GM21367 (cell line): ENCODE data around the gene PRCC.

Source experiments
- ATAC-seq: cut with Tn5 transposase; IDR thresholded peaks from one replicate; pipeline ENCODE4 v1.9.1; 2021; ENCODE audit not compliant: unreplicated experiment

PRCC gene

GRCh38 chr1:156813750-156814570, 46.6 kb downstream of the PRCC start:
- no peak for ATAC-seq

- ATAC-seq: no peak
These were observed 47.4 kb downstream of the PRCC start for GRCh38 chr1:156814571-156815260.

DNA sequence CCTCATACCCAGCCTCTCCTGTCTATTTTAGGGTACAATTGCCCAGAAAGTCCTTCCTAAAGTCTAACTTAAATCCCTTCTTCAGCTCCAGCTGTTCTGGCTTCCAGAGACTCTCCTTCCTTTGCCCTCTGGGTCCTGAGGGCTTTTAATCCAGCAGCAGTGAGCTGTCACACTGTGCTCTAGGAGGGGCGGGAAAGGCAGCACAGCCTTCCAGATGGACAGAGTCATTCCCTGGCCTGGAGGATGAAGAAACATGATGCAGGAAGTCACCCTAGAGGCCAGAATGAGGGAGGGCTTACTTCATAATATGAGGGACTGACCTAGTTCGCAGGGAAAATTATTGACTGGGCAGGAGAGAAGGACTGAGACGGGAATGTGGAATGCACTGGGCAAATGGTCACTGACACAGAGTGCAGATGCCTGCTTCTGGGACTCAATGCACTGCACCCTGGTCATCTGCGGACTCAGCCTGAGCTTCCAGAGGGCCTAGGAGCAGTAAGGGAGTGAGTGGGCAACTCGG, 48.0 kb downstream of the PRCC start:
- no peak for ATAC-seq

DNA sequence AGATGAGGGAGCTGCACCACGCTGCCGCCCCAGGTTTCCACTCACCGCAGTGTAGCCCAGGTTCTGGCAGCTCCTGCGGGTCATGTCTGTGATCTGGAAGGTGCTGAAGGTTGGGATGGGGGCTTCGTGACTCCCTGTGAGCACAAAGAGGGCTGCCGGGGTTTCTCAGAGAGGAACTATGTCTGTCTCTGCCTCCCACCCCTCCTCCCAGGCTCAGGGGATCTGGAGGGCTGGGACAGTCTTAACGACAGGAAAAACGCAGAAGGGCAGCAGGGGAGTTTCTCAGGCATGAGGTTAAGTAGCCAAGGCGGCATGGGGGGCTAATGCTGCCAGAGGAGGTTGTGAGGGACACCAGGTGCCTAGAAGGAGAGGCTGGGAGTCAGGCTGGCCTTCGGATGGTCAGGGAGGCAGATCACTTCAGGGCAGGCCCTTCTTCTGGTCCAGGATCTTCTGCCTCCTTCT, 48.7 kb downstream of the PRCC start:
- no peak for ATAC-seq

DNA sequence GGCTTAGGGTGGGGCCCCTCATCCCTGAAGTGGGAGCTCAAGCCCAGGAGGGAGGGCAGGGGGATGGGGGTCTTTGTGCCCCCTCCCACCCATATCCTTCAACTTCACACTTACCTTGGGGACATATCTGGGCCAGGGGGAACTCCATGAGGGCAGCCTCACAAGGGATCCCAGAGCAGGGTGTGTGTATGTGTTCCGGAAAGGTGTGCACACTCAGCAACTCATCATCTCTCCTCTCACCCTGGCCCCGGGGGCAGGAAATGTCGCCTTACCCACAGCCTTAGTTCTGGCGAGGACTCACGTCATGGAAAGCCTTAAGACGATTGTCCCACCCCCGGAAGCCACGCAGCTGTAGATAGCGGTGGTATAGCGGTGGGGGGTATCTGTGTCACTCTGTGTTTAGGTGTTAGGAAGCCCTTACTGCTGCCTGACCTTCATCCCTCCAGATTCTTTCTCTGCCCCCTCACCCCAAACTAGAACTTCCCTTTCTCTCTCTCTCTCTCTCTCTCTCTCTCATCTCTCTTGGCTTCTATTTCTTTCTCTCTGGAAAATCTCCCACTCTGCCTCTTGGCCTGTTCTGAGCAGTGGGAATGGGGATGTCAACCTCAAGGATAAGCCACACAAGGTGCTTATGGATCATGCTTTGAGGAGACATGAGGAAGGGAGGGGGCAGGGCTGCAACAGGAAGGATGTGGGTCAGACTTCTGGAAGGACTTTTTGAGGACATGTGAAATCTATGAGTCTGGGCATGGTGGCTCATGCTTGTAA, 49.4 kb downstream of the PRCC start, which contains the start of gene SH2D2A:
SH2D2A (minus strand) TSS at position 288 of the 768 bp plus-strand sequence; CDS start at position 148, 140 bp downstream.
- ATAC-seq: peak; percentile 71

DNA sequence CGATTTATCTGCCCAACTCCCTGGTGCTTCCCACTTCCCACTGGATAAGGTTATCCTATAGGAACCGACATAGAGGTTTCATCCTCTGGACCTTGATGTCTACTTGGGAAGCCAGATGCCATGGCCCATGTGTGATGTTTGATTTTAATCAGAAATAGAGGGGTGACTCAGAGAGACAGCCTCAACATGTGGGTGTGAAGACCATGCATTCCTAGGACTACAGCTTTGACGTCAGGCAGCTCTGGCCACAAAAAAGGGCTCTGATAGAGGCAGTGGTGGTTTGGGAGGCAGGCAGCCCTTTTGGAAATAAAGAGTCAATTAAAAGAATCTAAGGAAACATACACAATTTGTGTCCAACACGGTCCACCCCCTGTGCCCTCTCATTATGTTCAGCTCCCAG, 54.5 kb downstream of the PRCC start:
- ATAC-seq: no peak

- ATAC-seq: no peak
These were observed 55.3 kb downstream of the PRCC start for GRCh38 chr1:156822680-156823079.

- ATAC-seq: no peak
These were observed 56.0 kb downstream of the PRCC start for GRCh38 chr1:156823210-156823790.

DNA sequence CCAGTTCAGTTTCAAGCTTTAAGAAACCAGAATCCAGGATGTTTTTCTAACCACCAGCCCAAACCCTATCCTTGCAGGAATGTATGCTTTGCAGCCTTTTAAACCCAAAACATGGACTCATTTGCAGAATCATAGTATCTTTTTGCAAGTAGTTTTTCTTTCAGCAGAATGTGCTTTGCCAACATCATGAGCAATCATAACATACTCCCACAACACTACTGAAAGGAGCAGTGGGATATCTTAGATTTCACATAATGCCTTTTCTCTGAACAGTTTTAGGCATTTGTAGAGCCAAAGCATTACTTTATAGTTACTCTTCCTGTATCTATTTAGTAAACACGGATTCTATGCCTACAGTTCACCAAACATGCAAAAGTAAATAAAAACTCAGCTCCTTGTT, 59.3 kb downstream of the PRCC start:
- no peak for ATAC-seq

DNA sequence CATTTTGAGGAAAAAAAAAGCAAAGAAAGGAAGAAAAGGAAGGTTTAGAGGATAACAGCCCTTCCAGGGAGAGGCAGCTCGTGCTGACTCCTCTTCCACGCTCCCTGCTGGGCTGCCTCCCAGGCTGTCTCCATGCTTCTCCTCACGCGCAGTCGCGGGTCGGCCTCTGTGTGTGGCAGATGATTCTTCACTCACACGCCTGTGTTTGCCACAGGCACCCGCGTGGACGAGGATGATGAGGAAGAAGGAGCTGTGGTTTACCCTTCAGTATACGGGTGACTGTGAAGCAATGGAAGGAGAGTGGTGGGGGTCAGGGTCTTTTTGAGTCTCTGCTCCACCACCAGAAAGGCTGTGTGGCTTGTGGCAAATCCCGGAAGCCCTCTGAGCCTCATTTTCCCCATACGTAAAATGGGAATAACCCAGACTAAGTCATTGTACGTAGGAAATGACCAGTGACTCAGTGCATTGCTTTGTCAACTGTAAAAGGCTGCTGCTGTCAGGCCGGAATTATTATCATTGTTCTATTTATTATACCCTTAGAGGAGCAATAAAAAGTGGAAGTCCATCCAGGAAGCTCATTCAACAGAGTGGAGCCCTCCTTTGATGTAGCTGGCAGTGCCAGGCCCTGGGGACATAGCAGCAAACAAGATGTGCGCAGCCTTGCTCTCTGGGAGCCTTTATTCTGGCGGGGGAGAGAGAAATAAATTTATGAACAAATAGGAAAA, 61.2 kb downstream of the PRCC start:
- ATAC-seq: no peak

DNA sequence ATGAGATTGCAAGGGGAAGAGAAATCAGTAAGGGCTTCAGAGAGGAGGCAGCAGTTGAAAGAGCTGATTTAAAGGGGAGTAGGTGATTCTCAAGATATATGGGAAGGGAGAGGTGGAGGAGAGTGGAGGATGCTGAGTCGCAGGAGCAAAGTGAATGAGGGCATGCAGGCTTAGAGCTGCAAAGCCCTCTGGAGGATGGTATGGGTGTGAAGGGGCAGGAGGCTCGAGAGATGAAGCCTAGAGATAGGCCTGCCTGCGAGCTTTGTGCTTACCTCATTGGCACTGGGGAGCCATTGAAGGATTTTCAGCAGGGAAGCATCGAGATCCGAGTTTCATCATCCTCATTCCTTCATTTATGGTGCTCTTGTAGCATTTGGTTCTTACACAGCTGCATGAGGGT, 65.1 kb downstream of the PRCC start:
- no peak for ATAC-seq

DNA sequence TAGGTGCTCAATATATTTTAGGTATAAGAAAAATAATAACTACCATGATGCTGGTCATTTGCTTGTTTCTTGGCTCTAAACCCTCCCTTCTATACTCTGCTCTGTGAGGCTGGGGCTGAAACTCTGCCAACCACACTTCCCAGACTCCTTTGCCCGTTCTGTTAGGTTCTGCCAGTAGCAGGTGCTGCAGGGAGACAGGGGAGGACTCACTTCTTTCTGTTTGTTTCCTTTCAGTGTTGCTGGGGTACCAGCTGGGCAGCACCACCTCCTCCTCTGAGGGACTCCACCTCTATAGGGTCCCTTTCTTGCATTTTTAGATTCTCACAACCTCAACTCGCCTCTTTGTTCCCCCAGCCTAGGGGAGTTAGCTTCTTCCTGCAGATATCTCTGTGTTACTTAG, 66.3 kb downstream of the PRCC start:
- ATAC-seq: no peak

- ATAC-seq: no peak
These were observed 67.0 kb downstream of the PRCC start for GRCh38 chr1:156834322-156834721.

DNA sequence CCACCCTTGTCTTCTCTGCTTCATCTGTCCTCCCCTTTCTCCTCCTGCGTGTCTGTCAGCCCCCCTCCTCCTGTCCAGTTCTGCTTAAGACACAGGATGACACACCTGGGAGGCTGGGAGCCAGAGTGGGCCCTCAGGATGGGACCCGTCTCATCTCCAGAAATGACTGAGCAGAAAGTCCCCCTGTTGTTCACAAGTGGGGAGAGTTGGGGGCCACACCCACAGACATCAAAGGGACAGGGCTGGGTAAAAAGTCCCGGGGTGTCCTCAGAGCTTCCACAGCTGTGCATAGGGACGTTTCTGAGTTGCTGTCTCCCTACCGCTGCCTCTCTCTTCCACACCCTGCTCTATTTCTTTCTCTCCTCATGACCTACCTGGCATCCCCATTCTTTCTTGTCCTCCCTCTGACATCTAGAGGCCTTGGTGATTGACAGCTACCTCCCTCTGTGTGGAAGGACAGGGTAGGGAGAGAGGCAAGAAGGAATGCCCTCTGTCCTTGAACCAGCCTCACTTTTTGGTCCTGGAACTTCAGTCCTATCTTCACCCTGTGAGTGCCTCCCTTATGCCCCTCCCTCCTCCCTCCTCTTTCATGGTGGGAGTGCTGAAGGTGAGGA, 68.8 kb downstream of the PRCC start:
- no peak for ATAC-seq

GRCh38 chr1:156836892-156837291, 69.6 kb downstream of the PRCC start:
- no peak for ATAC-seq

GRCh38 chr1:156838972-156839371, 71.6 kb downstream of the PRCC start:
- ATAC-seq: no peak

DNA sequence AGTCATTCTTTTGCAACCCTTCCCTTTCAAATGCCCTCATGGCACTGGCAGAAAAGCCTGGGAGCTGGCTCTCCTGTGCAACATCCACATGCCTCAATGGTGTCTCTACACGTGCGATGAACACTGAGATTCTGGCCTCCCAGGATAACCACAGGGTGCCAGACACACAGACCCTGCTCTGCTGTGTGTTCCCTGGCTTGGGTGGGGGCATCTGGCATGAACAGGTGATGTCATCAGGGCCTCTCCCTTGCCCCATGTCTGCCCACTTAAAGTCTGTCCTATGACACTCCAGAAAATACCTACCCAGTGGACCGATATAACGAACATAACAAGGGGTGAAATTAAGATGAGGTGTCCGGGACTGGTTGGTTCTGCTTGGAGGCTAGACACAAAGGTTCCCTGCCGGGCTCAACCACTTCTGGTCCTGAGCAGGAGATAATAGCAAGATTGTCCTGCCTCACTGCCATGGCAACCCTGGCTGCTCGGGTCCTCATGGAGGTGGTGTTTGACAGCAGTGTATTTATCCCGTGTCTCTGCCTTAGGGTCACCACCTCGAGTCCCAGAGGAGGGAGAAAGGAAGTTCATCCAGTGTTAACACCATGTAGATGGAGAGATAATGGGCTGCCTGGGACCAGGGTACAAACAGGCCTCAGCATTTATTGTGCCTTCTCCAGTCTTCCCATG, 72.2 kb downstream of the PRCC start:
- no peak for ATAC-seq

DNA sequence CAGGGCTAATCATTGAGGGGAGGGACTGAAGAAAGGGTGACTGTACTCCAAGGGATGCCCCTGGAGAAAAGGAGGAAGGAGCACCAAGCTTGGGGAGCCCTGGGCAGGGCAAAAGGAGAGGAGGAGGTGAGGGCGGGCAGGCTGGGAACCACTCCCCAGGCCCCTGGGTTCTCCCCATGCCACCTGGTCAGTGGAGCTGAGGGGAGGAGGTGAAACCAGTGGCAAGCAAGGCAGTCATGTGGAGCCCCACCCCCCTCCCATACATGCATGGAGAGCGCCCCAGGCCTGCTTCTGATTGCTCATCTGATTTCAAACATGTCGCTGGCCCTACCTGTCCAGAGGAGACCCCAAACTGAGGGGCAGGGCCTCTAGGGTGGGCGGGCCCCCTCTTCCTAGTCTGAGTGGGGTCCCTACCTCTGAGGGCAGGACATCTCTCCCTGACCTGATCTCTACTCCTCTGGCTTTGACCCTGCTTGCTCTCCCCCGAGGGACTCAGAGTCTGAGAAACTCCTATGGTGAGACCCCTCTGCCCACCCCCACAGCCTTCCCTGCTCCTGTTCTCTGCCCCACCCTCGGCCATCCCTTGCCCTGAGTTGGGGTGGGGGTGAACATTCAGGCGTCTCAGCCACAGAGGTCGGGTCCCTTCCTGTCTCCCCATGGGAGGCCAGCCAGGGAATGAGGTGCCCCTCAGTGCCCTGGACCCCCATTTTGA, 73.0 kb downstream of the PRCC start:
- ATAC-seq: no peak

- no peak for ATAC-seq
These were observed 73.6 kb downstream of the PRCC start for GRCh38 chr1:156840898-156841279.
